Measurements from ENCODE around the gene GPC5.
A peak's percentile ranks its signal among the peaks of the same experiment; 100 is the strongest.

Gene GPC5

GRCh38 chr13:91359111-91359510 is 39.3 kb upstream of the GPC5 start:
- no peaks in the 10 kb centered on the region for H3K9me3 Mint-ChIP-seq
- DNase-seq (ENCODE audit: low spot score in 2 of 2) (no peak), ATAC-seq (ENCODE audit: low read depth) (no peak)
- H3K27me3 Mint-ChIP-seq = no peaks in the 10 kb centered on the region
- H3K27ac Mint-ChIP-seq = no peak overlapping the region
- H3K36me3 Mint-ChIP-seq = peaks cover 12% of the 10 kb centered on the region
- peaks cover 17% of the 10 kb centered on the region for H3K4me1 Mint-ChIP-seq
- H3K4me3 Mint-ChIP-seq = no peak overlapping the region

DNA sequence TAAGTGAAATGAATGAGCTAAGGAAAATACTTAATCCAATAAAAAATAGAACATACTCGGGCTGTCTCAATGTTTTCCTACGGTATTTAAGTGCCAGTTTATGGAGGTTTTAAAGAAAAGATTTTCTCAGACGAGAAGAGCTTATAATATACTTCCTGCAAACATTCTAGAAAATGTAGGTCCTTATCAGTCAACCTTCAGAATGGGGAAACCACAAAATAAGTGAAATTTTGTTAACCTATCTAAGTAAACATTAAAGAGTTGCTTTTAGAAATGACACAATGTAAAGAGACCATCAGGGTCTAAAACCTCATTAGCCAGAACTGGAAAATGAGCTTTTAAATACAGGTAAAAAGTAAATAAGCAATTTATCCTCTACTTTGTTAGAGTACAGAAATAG is 38.8 kb upstream of the GPC5 start:
- peaks cover 10% of the 10 kb centered on the region for H3K36me3 Mint-ChIP-seq
- H3K27ac Mint-ChIP-seq = no peak overlapping the region
- no peak for DNase-seq (ENCODE audit: low spot score in 2 of 2)
- no peak overlapping the region for H3K4me3 Mint-ChIP-seq
- no peaks in the 10 kb centered on the region for H3K27me3 Mint-ChIP-seq
- no peak for ATAC-seq (ENCODE audit: low read depth)
- H3K9me3 Mint-ChIP-seq = no peaks in the 10 kb centered on the region
- peaks cover 17% of the 10 kb centered on the region for H3K4me1 Mint-ChIP-seq

DNA sequence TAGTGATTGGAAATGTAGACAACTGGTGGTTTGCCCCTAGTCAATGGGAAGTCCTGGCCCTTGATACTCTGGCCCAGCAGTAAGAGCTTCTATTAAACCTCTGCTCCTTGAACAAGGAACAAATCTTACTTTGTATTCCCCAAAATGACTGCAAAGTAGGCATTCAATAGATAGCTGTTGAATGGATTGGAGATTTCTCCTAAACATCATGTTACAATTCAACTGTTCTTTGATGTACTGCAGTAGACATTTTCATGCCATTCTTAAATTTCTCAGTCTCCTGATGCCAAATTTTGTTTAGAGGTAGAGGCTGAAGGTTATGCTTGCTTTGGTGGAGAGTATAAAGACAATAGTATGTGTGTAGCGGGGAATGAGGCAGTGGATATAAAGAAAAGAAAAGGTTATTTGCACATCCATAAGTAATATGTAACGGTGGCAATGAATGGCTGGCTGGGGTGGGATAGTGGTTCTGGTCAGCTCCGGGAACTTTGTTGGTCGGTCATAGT is 38.1 kb upstream of the GPC5 start:
- Mint-ChIP-seq H3K4me3 (no peak overlapping the region), H3K9me3 (no peaks in the 10 kb centered on the region)
- ATAC-seq (ENCODE audit: low read depth) = no peak

GRCh38 chr13:91361755-91362271 is 36.6 kb upstream of the GPC5 start:
- DNase-seq (ENCODE audit: low spot score in 2 of 2) (no peak), ATAC-seq (ENCODE audit: low read depth) (no peak)
- Mint-ChIP-seq H3K27me3 (no peaks in the 10 kb centered on the region), H3K27ac (no peak overlapping the region), H3K9me3 (no peaks in the 10 kb centered on the region), H3K4me1 (peaks cover 14% of the 10 kb centered on the region), H3K36me3 (peaks cover 2% of the 10 kb centered on the region), H3K4me3 (no peak overlapping the region)

More for the DNA sequence above, 38.1 kb upstream of the GPC5 start:
- no peaks in the 10 kb centered on the region for H3K27me3 Mint-ChIP-seq
- peaks cover 17% of the 10 kb centered on the region for H3K4me1 Mint-ChIP-seq
- H3K36me3 Mint-ChIP-seq = peaks cover 8% of the 10 kb centered on the region
- no peak overlapping the region for H3K27ac Mint-ChIP-seq
- DNase-seq (ENCODE audit: low spot score in 2 of 2) = no peak

DNA sequence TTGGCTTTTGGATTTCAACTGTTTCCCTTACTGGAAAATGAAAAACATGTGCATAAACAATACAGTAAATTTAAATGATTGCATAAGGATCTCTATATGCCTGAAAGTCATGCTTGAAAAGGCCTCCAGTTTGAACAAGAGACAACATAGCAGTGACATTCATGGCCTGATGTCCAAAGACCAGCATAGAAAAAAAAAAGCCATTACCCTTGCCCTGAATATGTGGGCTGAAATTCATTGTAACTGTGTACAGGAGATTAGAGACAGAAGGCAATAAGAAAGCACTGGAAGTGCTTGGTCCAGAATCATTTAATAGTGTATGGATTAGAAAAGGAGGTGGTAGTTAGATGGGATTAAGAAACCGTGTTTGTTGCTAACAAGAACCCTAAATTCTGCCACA is 35.5 kb upstream of the GPC5 start:
- no peak overlapping the region for H3K27ac Mint-ChIP-seq
- ATAC-seq (ENCODE audit: low read depth) (no peak), DNase-seq (ENCODE audit: low spot score in 2 of 2) (no peak)
- H3K4me1 Mint-ChIP-seq = peaks cover 6% of the 10 kb centered on the region
- H3K9me3 Mint-ChIP-seq = no peaks in the 10 kb centered on the region
- no peaks in the 10 kb centered on the region for H3K27me3 Mint-ChIP-seq
- no peaks in the 10 kb centered on the region for H3K36me3 Mint-ChIP-seq
- no peak overlapping the region for H3K4me3 Mint-ChIP-seq

DNA sequence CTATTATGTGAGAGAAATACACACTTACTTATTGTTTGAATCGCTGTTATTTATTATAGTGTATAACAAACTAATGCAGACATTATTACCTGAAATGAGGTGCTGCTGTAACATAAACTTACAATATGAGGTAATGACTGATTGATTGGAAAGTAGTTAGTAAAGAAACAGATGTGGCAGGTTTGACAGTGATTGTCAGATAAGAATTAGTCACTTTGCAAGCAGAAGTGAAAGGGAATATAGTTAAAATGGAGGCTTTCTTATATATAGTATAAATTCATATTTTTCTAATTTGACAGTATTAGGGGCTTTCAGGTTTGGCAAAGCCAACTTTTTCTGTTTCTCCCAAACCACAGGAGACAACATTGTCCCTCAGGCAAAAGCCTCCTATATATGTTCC is 30.3 kb upstream of the GPC5 start:
- H3K27ac Mint-ChIP-seq = no peak overlapping the region
- no peak overlapping the region for H3K4me3 Mint-ChIP-seq
- no peaks in the 10 kb centered on the region for H3K27me3 Mint-ChIP-seq
- no peaks in the 10 kb centered on the region for H3K9me3 Mint-ChIP-seq
- no peaks in the 10 kb centered on the region for H3K36me3 Mint-ChIP-seq
- no peak for ATAC-seq (ENCODE audit: low read depth)
- DNase-seq (ENCODE audit: low spot score in 2 of 2) = no peak
- H3K4me1 Mint-ChIP-seq = no peaks in the 10 kb centered on the region

GRCh38 chr13:91368676-91369440 is 29.6 kb upstream of the GPC5 start:
- no peak for ATAC-seq (ENCODE audit: low read depth)
- Mint-ChIP-seq H3K27ac (no peak overlapping the region), H3K4me1 (no peaks in the 10 kb centered on the region), H3K4me3 (no peak overlapping the region), H3K36me3 (no peaks in the 10 kb centered on the region), H3K9me3 (no peaks in the 10 kb centered on the region), H3K27me3 (no peaks in the 10 kb centered on the region)
- no peak for DNase-seq (ENCODE audit: low spot score in 2 of 2)

- Mint-ChIP-seq H3K27me3 (no peaks in the 10 kb centered on the region), H3K4me3 (no peak overlapping the region), H3K9me3 (no peaks in the 10 kb centered on the region), H3K36me3 (no peaks in the 10 kb centered on the region), H3K4me1 (no peaks in the 10 kb centered on the region), H3K27ac (no peak overlapping the region)
- ATAC-seq (ENCODE audit: low read depth) = no peak
- no peak for DNase-seq (ENCODE audit: low spot score in 2 of 2)
Measured at GRCh38 chr13:91369441-91369831, 29.0 kb upstream of the GPC5 start.

DNA sequence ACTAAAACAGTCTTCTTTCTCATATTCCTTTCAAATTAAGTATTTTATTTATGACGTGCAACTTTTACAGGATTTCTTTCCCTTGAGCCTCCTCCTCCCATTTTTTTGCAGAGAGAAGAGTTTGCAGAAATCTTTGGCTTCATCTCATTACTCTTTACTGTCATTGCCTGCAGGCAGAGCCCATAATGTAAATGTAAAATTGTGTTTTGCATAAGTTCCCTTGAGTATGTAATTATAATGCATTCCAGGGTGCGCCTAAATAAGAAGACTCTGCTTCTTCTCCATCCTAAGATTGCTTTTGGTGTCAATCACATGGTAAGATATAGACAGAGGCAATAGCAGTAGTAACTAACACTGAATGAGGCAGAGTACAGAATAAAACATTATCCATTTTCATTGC is 27.9 kb upstream of the GPC5 start:
- peaks cover 10% of the 10 kb centered on the region for H3K4me1 Mint-ChIP-seq
- no peak overlapping the region for H3K4me3 Mint-ChIP-seq
- no peak overlapping the region for H3K27ac Mint-ChIP-seq
- no peaks in the 10 kb centered on the region for H3K36me3 Mint-ChIP-seq
- ATAC-seq (ENCODE audit: low read depth) = no peak
- no peaks in the 10 kb centered on the region for H3K9me3 Mint-ChIP-seq
- DNase-seq (ENCODE audit: low spot score in 2 of 2) = no peak
- no peaks in the 10 kb centered on the region for H3K27me3 Mint-ChIP-seq

GRCh38 chr13:91372911-91373310 is 25.5 kb upstream of the GPC5 start:
- no peak for DNase-seq (ENCODE audit: low spot score in 2 of 2)
- Mint-ChIP-seq H3K4me3 (no peak overlapping the region), H3K36me3 (no peaks in the 10 kb centered on the region), H3K4me1 (peaks cover 10% of the 10 kb centered on the region), H3K27ac (no peak overlapping the region), H3K9me3 (no peaks in the 10 kb centered on the region), H3K27me3 (no peaks in the 10 kb centered on the region)
- no peak for ATAC-seq (ENCODE audit: low read depth)

DNA sequence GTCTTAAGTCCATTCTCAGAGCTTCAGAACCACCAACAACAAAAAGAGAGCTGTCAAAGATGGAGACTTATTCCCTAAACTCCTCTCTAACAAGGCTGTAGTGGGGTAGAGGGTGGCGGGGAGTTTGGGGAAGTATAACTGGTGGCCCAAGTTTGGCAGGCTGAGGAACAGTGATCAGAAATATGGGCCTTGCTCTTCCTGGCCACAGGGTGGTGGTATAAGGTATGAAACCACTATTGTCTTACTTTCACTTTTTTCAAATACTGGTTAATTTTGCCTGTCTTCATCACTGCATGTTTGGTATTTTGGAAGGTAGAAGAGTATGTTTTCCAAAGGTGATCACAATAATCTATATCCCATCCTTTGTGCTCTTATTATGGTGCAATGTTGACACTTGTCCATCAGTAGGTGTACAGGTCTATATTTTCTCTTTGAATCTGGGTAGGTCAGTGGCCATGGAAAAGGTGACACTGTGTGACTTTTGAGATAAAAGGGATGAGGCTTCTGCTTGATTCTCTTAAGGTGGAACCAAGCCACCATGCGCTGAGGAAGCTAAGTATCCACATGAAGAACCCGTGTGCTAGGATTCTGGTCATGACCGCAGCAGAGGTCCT is 23.2 kb upstream of the GPC5 start:
- H3K4me1 Mint-ChIP-seq = peaks cover 10% of the 10 kb centered on the region
- DNase-seq (ENCODE audit: low spot score in 2 of 2) (peak in 1 of 2 donors; percentile 20), ATAC-seq (ENCODE audit: low read depth) (peak; percentile 99)
- H3K36me3 Mint-ChIP-seq = no peaks in the 10 kb centered on the region
- H3K27ac Mint-ChIP-seq = no peak overlapping the region
- no peak overlapping the region for H3K4me3 Mint-ChIP-seq
- H3K27me3 Mint-ChIP-seq = no peaks in the 10 kb centered on the region
- peaks cover 1% of the 10 kb centered on the region for H3K9me3 Mint-ChIP-seq

- Mint-ChIP-seq H3K27me3 (peaks cover 7% of the 10 kb centered on the region), H3K9me3 (peaks cover 1% of the 10 kb centered on the region), H3K27ac (no peak overlapping the region), H3K4me1 (no peaks in the 10 kb centered on the region), H3K4me3 (no peak overlapping the region), H3K36me3 (no peaks in the 10 kb centered on the region)
- DNase-seq (ENCODE audit: low spot score in 2 of 2) (no peak), ATAC-seq (ENCODE audit: low read depth) (no peak)
Measured at GRCh38 chr13:91381371-91381770, 17.1 kb upstream of the GPC5 start.

- no peak overlapping the region for H3K4me3 Mint-ChIP-seq
- no peaks in the 10 kb centered on the region for H3K4me1 Mint-ChIP-seq
- H3K9me3 Mint-ChIP-seq = peaks cover 1% of the 10 kb centered on the region
- peaks cover 7% of the 10 kb centered on the region for H3K27me3 Mint-ChIP-seq
- H3K36me3 Mint-ChIP-seq = no peaks in the 10 kb centered on the region
- ATAC-seq (ENCODE audit: low read depth) (no peak), DNase-seq (ENCODE audit: low spot score in 2 of 2) (no peak)
- H3K27ac Mint-ChIP-seq = no peak overlapping the region
Measured at GRCh38 chr13:91383836-91384235, 14.6 kb upstream of the GPC5 start.

DNA sequence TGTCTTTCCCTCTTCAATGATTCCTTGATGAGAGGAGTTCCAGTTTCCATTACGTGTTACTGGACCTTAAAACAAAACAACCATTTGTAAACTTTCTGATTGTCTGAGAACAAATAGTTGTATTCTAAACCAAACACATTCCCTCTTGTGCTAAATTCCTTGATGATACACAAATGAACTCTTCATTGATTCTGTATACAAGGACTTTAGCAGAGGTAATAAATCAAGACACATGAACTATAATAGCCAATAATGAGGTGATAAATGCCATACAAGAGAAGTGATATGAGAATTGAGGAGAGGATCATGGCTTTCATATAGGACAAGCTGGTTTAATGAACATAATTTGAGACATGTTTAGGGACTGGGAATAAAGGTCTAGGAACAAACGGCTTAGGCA is 13.5 kb upstream of the GPC5 start:
- Mint-ChIP-seq H3K4me1 (no peaks in the 10 kb centered on the region), H3K27me3 (peaks cover 12% of the 10 kb centered on the region), H3K27ac (no peak overlapping the region), H3K36me3 (no peaks in the 10 kb centered on the region), H3K4me3 (no peak overlapping the region), H3K9me3 (no peaks in the 10 kb centered on the region)
- no peak for ATAC-seq (ENCODE audit: low read depth)
- DNase-seq (ENCODE audit: low spot score in 2 of 2) = no peak
